GM19035 (cell line): Measurements from ENCODE around the gene DEAF1.

Source experiments
- ATAC-seq: cut with Tn5 transposase; IDR thresholded peaks from one replicate; pipeline ENCODE4 v1.9.1; 2021; ENCODE audit not compliant: unreplicated experiment

Gene DEAF1

GRCh38 chr11:597166-597725 is 97.8 kb downstream of the DEAF1 start:
- no peak for ATAC-seq

- no peak for ATAC-seq
These were observed 98.6 kb downstream of the DEAF1 start for GRCh38 chr11:596374-596773.

- ATAC-seq, result no peak
These were observed 99.6 kb downstream of the DEAF1 start for GRCh38 chr11:595400-595799.
